PC-9 (cell line): ENCODE measurements around the gene SLC10A7. TPM values are rescaled to one million over a fixed set of nuclear protein-coding genes. Genes with fewer than 3 reads are reported as not detected.

Experiments
- BruUV-seq: library from RNA; stranded (reverse); fragments of 400-500 nt; replicated peaks from 2 replicates; lab custom pipeline; 2021; lab: Mats Ljungman, UMichigan
- CTCF ChIA-PET: fragments of 300-600 bp; sonication (Branson Sonifier 250); formaldehyde crosslinking; loops from one replicate; lab custom pipeline; 2022; ENCODE audit warnings: antibody characterized with exemption; lab: Charles Lee
- POLR2A ChIA-PET: fragments of 300-600 bp; sonication (Branson Sonifier 250); formaldehyde crosslinking; loops from one replicate; lab custom pipeline; 2022; ENCODE audit warnings: antibody characterized with exemption; ENCODE audit not compliant: unreplicated experiment; lab: Charles Lee
- DNase-seq, 2 experiments: peaks; one replicate each; pipeline versions ENCODE4 v3.0.0 to v3.0.0-alpha.2; 2015 to 2022; ENCODE audit warnings: mixed read lengths in 1 of 2
- H2AFZ ChIP-seq: fragments of 200-600 bp; sonication (generic); 2 replicates; pipeline ENCODE4 v1.8.1; 2017; ENCODE audit warnings: antibody characterized with exemption
- H3F3A ChIP-seq: fragments of 200-600 bp; sonication (generic); 2 replicates; pipeline ENCODE4 v1.8.1; 2017; ENCODE audit warnings: antibody characterized with exemption, mild to moderate bottlenecking, low read depth; ENCODE audit not compliant: insufficient read depth
- H3K27ac ChIP-seq: fragments of 200-600 bp; sonication (generic); 2 replicates; pipeline ENCODE4 v1.6.1; 2016; ENCODE audit warnings: mixed run types
- H3K27me3 ChIP-seq: fragments of 200-600 bp; sonication (generic); 2 replicates; pipeline ENCODE4 v1.6.1; 2016; ENCODE audit warnings: low read depth, mixed run types; ENCODE audit not compliant: insufficient read depth
- H3K36me3 ChIP-seq: fragments of 200-600 bp; sonication (generic); 2 replicates; pipeline ENCODE4 v1.6.1; 2016; ENCODE audit warnings: low read depth, mixed run types
- H3K4me1 ChIP-seq: fragments of 200-600 bp; sonication (generic); replicated peaks from 2 replicates; pipeline ENCODE4 v1.6.1; 2016; ENCODE audit warnings: mixed run types; ENCODE audit not compliant: insufficient read depth
- H3K4me2 ChIP-seq: fragments of 200-600 bp; sonication (generic); 2 replicates; pipeline ENCODE4 v1.6.1; 2017; ENCODE audit warnings: mixed run types
- H3K4me3 ChIP-seq: fragments of 200-600 bp; sonication (generic); 2 replicates; pipeline ENCODE4 v1.6.1; 2016; ENCODE audit warnings: mixed run types
- H3K79me2 ChIP-seq: fragments of 200-600 bp; sonication (generic); 2 replicates; pipeline ENCODE4 v1.6.1; 2017; ENCODE audit warnings: low read depth, mixed run types
- H3K9me2 ChIP-seq: fragments of 200-600 bp; sonication (generic); 2 replicates; pipeline ENCODE4 v1.8.1; 2017; ENCODE audit warnings: mild to moderate bottlenecking; ENCODE audit not compliant: insufficient read depth
- H3K9me3 ChIP-seq: fragments of 200-600 bp; sonication (generic); 2 replicates; pipeline ENCODE4 v1.8.1; 2016; ENCODE audit warnings: low read depth; ENCODE audit not compliant: insufficient read depth
- H4K20me1 ChIP-seq: fragments of 200-600 bp; sonication (generic); 2 replicates; pipeline ENCODE4 v1.8.1; 2017; ENCODE audit not compliant: insufficient read depth
- EZH2 ChIP-seq: fragments of 200-600 bp; sonication (generic); IDR thresholded peaks from 2 replicates; pipeline ENCODE4 v1.8.0; 2017; ENCODE audit warnings: antibody characterized with exemption, low read depth
- intact Hi-C: fragments of 100-400 bp; cut with micrococcal nuclease; formaldehyde crosslinking; loops from one replicate; pipeline ENCODE4 v1.10.0; 2022; ENCODE audit not compliant: unreplicated experiment
- total RNA-seq: library from RNA; stranded (reverse); gene quantifications from 2 replicates; pipeline ENCODE4 v1.2.3, GENCODE V29; 2021
- TF ChIP-seq, protein P1 (sequence below): fragments of 200-600 bp; sonication (generic); conservative IDR thresholded peaks from 2 replicates; pipeline ENCODE4 v1.6.1; 2017; ENCODE audit warnings: mixed run types, antibody characterized with exemption, mild to moderate bottlenecking, moderate library complexity

SLC10A7 gene
- total RNA-seq, 1 experiment from 2014 or later, result 11.4 TPM

- H3K36me3 ChIP-seq, result no peaks in the 10 kb centered on the region
- H3K4me3 ChIP-seq, result no peak overlapping the region
- intact Hi-C loops, result no loop called here
- no peak overlapping the region for H3K27ac ChIP-seq
- no peaks in the 10 kb centered on the region for H3K9me2 ChIP-seq
- BruUV-seq, result no TSS peak
- ChIA-PET CTCF (no interaction called here), POLR2A (no interaction called here)
- TF ChIP-seq EZH2, result no peak
- TF ChIP-seq, protein P1, sequence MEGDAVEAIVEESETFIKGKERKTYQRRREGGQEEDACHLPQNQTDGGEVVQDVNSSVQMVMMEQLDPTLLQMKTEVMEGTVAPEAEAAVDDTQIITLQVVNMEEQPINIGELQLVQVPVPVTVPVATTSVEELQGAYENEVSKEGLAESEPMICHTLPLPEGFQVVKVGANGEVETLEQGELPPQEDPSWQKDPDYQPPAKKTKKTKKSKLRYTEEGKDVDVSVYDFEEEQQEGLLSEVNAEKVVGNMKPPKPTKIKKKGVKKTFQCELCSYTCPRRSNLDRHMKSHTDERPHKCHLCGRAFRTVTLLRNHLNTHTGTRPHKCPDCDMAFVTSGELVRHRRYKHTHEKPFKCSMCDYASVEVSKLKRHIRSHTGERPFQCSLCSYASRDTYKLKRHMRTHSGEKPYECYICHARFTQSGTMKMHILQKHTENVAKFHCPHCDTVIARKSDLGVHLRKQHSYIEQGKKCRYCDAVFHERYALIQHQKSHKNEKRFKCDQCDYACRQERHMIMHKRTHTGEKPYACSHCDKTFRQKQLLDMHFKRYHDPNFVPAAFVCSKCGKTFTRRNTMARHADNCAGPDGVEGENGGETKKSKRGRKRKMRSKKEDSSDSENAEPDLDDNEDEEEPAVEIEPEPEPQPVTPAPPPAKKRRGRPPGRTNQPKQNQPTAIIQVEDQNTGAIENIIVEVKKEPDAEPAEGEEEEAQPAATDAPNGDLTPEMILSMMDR, result no peak
- DNase-seq, result no peak
- no peaks in the 10 kb centered on the region for H3F3A ChIP-seq
- H3K79me2 ChIP-seq, result no peaks in the 10 kb centered on the region
- no peaks in the 10 kb centered on the region for H3K9me3 ChIP-seq
- H4K20me1 ChIP-seq, result no peaks in the 10 kb centered on the region
- H3K27me3 ChIP-seq, result no peaks in the 10 kb centered on the region
- no peak overlapping the region for H2AFZ ChIP-seq
- no peak overlapping the region for H3K4me2 ChIP-seq
- H3K4me1 ChIP-seq, result no peaks in the 10 kb centered on the region
Observed at GRCh38 chr4:146477054-146477453, 44.7 kb downstream of the SLC10A7 start.

- Histone ChIP-seq H3K9me2 (no peaks in the 10 kb centered on the region), H3K4me2 (no peak overlapping the region)
- intact Hi-C loops, result no loop called here
Observed at GRCh38 chr4:146472404-146472803, 49.3 kb downstream of the SLC10A7 start.

DNA sequence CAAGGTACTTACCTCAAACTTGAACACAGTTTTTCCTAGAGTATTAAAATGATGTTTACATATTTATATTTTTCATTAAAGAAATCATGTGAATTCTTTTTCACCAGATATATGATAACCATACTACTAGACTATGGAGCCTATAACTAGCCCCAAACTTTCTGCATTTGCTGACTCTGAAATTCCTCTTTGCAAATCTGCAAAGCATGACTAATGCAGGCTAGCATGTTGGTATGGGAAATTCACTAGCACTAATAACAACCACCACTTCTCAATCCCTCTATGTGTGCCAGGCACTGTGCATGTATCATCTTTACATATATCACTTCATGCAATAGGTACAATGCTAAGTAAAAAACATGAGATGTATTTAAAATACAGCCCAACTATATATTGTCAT is 51.1 kb downstream of the SLC10A7 start:
- Histone ChIP-seq H3K79me2 (no peaks in the 10 kb centered on the region), H3K9me2 (no peaks in the 10 kb centered on the region), H3K9me3 (no peaks in the 10 kb centered on the region), H3K4me1 (no peaks in the 10 kb centered on the region), H3K4me2 (no peak overlapping the region), H2AFZ (no peak overlapping the region), H3K27ac (no peak overlapping the region), H3K27me3 (no peaks in the 10 kb centered on the region), H3K4me3 (no peak overlapping the region), H4K20me1 (no peaks in the 10 kb centered on the region), H3K36me3 (no peaks in the 10 kb centered on the region), H3F3A (no peaks in the 10 kb centered on the region)
- BruUV-seq, result no TSS peak
- no peak for DNase-seq
- ChIA-PET POLR2A (no interaction called here), CTCF (no interaction called here)
- TF ChIP-seq, protein P1, result no peak
- TF ChIP-seq EZH2, result no peak
- intact Hi-C loops, result no loop called here

More at GRCh38 chr4:146472404-146472803, 49.3 kb downstream of the SLC10A7 start:
- BruUV-seq, result no TSS peak
- Histone ChIP-seq H3K4me3 (no peak overlapping the region), H3F3A (no peaks in the 10 kb centered on the region), H3K27ac (no peak overlapping the region), H4K20me1 (no peaks in the 10 kb centered on the region), H3K79me2 (no peaks in the 10 kb centered on the region), H3K9me3 (no peaks in the 10 kb centered on the region), H2AFZ (no peak overlapping the region), H3K4me1 (no peaks in the 10 kb centered on the region), H3K27me3 (no peaks in the 10 kb centered on the region), H3K36me3 (no peaks in the 10 kb centered on the region)
- ChIA-PET CTCF (no interaction called here), POLR2A (no interaction called here)
- DNase-seq, result no peak
- TF ChIP-seq, protein P1, result no peak
- no peak for TF ChIP-seq EZH2
